ENCODE results near the gene EDNRB.

GRCh38 chr13:77903435-77903834 lies 15.2 kb downstream of the EDNRB start:
- no peak for TF ChIP-seq CTCF (conservative IDR thresholded peaks at IDR 0.05; ENCODE audit: low read length)
- TF ChIP-seq EZH2phosphoT487 (IDR thresholded peaks at IDR 0.05; ENCODE audit: borderline replicate concordance), result no peak

All from Loucy (cell line).